ENCODE data around the gene MPDZ.

MPDZ gene

DNA sequence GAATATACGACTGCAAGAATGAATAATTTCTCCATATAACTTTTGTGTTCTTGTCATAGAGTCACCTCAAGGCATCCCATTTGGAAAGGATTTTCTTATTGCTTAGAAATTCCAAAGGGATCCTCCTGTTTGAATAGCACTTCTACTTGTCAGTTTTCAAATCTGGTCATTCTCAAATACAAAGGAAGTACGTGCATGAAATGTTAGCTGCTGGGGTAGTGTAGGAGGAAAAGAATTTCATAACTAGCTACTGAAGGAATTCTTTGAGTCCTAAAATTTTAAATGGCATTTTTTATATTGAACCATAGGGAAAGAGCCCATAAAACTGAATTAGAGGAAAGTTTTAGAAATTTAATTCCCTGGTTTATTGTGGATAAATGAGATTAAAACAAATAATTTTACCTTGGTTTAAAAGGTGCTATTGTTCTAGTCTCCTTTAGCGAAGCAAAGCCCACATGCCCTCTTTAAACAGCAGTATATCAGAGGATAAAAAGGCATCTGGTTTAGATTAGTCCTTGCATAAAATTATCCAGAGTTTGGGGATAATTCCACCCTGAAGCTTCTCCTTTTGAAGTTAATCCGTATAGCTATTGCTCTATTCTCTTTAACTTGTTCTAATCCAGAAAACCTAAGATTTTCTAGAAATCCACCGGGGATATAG, 2.0 kb upstream of the MPDZ start:
- in situ Hi-C loops (cut with HindIII; ENCODE audit: low pct_unique_long_range_greater_than_20kb, low sequenced_read_pairs) = no loop called here
- no peak for TF ChIP-seq JUND (IDR thresholded peaks at IDR 0.05; ENCODE audit: low read depth)
- DNase-seq (ENCODE audit: low read depth in 1 of 2, low spot score in 1 of 2) = no peak

DNA sequence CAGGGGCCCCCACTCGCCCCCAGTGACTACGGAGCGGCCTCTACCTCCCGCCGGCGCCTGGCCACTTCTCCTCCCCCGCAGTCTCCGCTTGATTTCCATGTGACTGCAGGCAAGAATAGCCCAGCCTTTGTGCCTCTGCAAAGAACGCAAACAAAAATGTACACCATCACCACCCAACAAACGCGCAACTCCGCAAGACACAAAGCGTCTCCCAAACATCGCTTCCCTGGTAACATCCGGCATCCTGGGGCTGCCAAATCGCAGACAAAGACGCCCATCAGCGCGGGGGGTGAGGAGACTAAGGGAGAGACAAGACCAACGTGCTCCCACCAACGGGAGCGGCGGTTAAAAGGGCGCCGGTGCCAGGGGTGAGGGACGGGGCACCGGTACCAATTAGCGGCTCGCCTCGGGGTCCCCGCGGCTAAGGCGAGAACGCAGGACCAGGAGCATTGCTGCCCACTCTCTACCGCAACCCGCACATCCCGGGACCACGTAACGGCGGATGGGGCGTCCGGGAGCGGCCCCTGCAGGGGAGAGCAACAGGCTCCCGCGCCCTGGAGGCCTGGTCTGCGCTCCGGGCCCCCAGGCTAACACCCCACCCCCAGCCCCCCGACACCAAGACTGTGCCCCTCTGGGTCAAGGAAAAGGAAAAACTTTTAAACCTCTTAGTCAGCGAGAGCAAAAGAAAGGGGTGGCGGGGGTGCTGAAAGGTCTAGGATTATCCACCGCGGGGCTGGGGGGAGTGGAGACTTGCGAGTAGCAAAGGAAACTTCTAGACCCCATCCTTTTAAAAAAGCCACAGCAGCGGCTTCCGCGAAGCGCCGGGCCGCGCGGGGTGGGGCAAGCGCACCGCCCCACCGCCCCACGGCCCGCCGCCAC, 885 bp downstream of the MPDZ start:
- TF ChIP-seq JUND (IDR thresholded peaks at IDR 0.05; ENCODE audit: low read depth) = no peak
- in situ Hi-C loops (cut with HindIII; ENCODE audit: low pct_unique_long_range_greater_than_20kb, low sequenced_read_pairs) = no loop called here
- DNase-seq (ENCODE audit: low read depth in 1 of 2, low spot score in 1 of 2) = peak; percentile 18 to 60

- in situ Hi-C loops (cut with HindIII; ENCODE audit: low pct_unique_long_range_greater_than_20kb, low sequenced_read_pairs) = no loop called here
- no peak for DNase-seq (ENCODE audit: low read depth in 1 of 2, low spot score in 1 of 2)
- no peak for TF ChIP-seq JUND (IDR thresholded peaks at IDR 0.05; ENCODE audit: low read depth)
Measured at GRCh38 chr9:13278023-13278367, 1.5 kb downstream of the MPDZ start.

DNA sequence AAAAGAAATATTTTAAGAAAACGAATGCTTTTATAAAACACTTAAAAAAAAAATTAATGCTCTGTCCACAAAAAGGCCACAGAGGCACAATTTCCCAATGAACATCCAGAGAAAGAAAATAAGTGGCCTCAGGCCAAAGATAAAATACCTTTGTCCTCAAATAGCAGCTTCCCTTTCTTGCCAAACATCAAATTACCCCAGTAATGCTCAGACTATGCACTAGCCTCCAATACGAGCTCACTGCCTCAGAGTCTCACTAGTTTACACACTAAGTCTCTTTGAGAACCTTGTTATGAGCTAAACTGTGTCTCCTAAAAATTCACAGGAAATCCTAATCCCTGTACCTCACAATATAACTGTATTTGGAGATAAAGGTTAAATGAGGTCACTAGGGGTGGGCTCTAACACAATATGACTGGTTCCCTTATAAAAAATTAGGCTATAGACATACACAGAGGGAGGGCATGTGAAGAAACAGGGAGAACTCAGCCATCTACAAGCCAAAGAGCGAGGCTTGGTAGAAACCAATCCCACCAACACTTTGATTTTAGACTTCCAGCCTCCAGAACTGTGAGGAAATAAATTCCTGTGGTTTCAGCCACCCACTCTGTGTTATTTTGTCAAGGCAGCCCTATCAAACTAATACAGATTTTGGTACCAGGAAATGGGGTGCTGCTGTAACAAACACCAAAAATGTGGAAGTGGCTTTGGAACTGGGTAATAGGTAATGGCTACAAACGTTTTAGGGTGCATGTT, 4.4 kb downstream of the MPDZ start:
- in situ Hi-C loops (cut with HindIII; ENCODE audit: low pct_unique_long_range_greater_than_20kb, low sequenced_read_pairs) = no loop called here
- no peak for DNase-seq (ENCODE audit: low read depth in 1 of 2, low spot score in 1 of 2)
- TF ChIP-seq JUND (IDR thresholded peaks at IDR 0.05; ENCODE audit: low read depth) = no peak

DNA sequence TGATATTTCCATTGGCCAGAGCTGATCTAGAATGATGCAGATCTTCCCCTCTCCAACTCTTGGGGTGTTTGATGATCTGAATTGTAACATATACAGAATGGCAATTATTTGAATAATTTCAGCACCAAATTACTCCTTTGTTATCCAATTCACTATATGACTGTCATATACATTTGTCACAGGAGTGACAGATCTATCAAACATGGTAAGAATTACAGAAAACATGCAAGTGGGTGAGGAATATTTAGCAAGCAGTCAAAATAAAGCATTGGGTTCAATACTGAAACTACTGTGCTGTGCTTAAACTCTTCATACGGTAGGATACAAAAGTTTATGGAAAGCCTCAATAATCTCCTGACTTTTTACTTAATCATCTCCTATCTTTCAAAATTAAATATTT, 8.8 kb downstream of the MPDZ start:
- in situ Hi-C loops (cut with HindIII; ENCODE audit: low pct_unique_long_range_greater_than_20kb, low sequenced_read_pairs) = no loop called here
- no peak for DNase-seq (ENCODE audit: low read depth in 1 of 2, low spot score in 1 of 2)
- no peak for TF ChIP-seq JUND (IDR thresholded peaks at IDR 0.05; ENCODE audit: low read depth)

DNA sequence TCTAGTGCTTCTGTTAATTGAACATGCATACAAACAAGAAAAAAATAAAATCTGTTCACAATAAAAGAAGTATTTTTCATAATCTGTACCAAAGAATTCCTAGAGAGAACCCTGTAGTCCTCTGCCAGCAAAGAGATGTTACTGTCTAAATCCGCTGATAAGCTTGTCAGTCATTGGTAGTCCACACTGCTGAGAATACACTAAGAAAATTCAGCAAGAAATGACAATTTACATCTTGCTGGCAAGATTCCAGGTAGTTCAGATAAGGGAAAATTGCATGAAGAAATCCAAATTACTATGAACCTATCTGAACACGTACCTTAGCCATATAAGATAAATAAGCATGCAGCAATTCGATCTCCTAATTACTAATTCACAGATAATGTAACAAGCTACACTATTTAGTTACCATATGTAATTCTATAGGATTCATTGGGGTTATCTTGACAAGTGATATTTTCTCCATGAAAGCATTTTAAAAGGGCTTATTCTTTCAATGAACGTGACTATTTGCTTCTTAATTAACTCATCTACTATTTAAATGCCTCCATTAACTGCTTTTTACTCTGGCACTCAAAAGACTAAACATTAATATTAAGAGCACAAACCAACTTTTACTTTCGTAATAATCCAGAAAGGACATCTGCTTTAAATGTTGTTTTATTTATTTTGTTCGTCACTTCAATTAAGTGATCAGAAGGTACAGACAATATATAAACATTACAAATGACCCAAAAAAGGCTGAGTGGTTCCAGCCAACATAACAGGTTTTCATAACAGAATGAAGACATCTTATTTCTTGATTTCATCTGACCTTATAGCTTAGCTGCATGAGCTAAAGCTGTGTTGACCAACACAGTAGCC, 9.7 kb downstream of the MPDZ start:
- no peak for TF ChIP-seq JUND (IDR thresholded peaks at IDR 0.05; ENCODE audit: low read depth)
- in situ Hi-C loops (cut with HindIII; ENCODE audit: low pct_unique_long_range_greater_than_20kb, low sequenced_read_pairs) = no loop called here
- DNase-seq (ENCODE audit: low read depth in 1 of 2, low spot score in 1 of 2) = no peak

GRCh38 chr9:13268469-13268868, 11.0 kb downstream of the MPDZ start:
- in situ Hi-C loops (cut with HindIII; ENCODE audit: low pct_unique_long_range_greater_than_20kb, low sequenced_read_pairs) = no loop called here
- DNase-seq (ENCODE audit: low read depth in 1 of 2, low spot score in 1 of 2) = no peak
- TF ChIP-seq JUND (IDR thresholded peaks at IDR 0.05; ENCODE audit: low read depth) = no peak

DNA sequence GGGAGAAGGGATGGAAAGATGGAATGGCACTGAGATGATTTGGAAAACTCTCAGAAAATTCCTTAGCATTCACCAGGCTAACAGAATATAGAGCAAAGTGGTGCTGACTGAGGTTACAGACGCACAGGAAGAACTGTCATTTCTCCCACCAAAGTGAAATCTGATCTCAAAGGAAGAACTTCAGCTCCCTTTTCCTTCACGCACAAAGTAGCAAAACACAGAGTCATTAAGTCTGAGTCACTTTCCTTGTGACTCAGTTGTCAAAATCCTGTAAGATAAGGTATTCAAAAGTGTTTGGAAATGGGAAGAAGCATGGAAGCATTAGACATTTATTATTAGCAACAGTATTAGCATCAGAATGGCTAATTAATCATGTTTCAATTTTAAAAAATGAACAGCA, 11.7 kb downstream of the MPDZ start:
- DNase-seq (ENCODE audit: low read depth in 1 of 2, low spot score in 1 of 2) = no peak
- in situ Hi-C loops (cut with HindIII; ENCODE audit: low pct_unique_long_range_greater_than_20kb, low sequenced_read_pairs) = no loop called here
- TF ChIP-seq JUND (IDR thresholded peaks at IDR 0.05; ENCODE audit: low read depth) = no peak

GRCh38 chr9:13266167-13266566, 13.3 kb downstream of the MPDZ start:
- in situ Hi-C loops (cut with HindIII; ENCODE audit: low pct_unique_long_range_greater_than_20kb, low sequenced_read_pairs) = no loop called here
- DNase-seq (ENCODE audit: low read depth in 1 of 2, low spot score in 1 of 2) = no peak
- no peak for TF ChIP-seq JUND (IDR thresholded peaks at IDR 0.05; ENCODE audit: low read depth)

- no peak for TF ChIP-seq JUND (IDR thresholded peaks at IDR 0.05; ENCODE audit: low read depth)
- no peak for DNase-seq (ENCODE audit: low read depth in 1 of 2, low spot score in 1 of 2)
- in situ Hi-C loops (cut with HindIII; ENCODE audit: low pct_unique_long_range_greater_than_20kb, low sequenced_read_pairs) = no loop called here
Measured at GRCh38 chr9:13264788-13265187, 14.7 kb downstream of the MPDZ start.

DNA sequence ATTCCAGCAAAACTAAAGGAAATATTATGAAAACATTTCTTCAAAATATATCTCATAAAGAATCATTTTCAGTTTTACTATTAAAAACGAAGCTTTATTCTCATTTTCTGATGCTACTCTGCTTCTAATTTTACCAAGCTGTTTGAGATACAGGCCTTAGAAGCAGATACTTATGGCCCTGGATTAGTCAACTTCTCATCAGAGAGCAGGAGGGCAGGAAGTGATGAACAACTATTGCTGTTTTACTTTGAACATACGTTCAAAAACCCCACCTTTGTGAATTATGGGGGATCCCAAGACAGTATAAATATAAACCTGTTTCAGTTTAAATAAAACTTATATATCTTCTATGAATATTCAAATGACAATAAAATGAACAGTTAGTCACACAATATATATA, 16.0 kb downstream of the MPDZ start:
- no peak for DNase-seq (ENCODE audit: low read depth in 1 of 2, low spot score in 1 of 2)
- TF ChIP-seq JUND (IDR thresholded peaks at IDR 0.05; ENCODE audit: low read depth) = no peak
- in situ Hi-C loops (cut with HindIII; ENCODE audit: low pct_unique_long_range_greater_than_20kb, low sequenced_read_pairs) = no loop called here

DNA sequence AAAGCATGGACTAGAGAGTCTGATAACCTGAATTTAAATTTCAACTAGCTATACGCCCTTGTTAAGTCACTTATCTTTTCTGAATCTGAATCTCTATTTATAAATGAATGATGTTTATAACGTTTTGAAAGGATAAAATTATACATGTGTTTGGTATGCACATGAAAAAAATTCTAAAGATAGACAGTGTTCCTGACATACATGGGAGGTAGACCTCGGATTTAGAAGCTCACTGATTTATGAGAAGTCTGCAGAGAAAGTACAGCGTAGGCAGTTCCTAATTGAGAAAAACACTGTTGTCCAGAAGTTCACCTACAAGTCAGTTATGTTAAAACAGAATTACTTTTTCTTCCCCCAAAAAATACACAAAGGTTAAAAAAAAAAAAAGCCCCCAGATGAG, 26.6 kb downstream of the MPDZ start:
- in situ Hi-C loops (cut with HindIII; ENCODE audit: low pct_unique_long_range_greater_than_20kb, low sequenced_read_pairs) = no loop called here
- TF ChIP-seq JUND (IDR thresholded peaks at IDR 0.05; ENCODE audit: low read depth) = no peak
- no peak for DNase-seq (ENCODE audit: low read depth in 1 of 2, low spot score in 1 of 2)
